ENCODE measurements around the gene KCNE2.
"Not testable (repeated sequence)": the region's sequence is repeated elsewhere in the genome, so short reads cannot be mapped to it uniquely, and the experiment has no call there.

Gene KCNE2

DNA sequence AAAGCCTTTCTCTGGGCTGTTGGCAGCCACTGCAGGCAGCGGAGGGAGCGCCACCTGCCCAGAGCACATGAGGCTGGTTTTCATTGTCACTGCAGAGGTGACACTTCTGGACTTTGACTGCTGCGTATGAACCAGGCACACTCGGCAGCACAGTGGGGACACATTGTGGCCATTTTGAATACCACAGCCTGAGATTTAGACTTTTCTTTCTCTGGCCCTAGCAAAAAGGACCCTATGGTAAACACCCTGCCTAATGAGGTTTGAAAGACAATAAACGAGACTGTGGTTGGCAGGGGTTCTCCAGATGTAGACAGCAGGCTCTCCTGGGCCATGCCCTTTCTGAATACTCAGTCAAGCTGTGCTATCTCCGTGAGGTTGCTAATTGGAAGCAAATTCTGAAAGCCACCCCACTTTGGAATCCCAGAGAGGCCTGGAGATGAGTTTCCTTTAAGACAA is 12.0 kb upstream of the KCNE2 start:
- DNase-seq (ENCODE audit: low read depth, low spot score), result no peak
- no peak overlapping the region for H3K27ac ChIP-seq

DNA sequence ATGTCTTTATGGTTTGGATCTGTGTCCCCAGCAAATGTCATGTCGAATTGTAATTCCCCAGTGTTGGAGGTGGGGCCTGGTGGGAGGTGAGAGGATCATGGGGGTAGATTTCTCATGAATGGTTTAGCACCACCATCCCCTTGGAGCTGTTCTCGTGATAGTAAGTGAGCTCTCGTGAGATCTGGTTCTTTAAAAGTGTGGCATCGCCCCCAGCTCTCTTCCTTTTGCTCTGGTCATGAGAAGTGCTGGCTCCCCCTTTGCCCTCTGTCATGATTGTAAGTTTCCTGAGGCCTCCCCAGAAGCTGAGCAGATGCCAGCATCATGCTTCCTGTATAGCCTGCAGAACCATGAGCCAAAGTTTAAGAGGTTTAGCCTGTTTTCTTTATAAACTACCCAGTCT is 11.2 kb upstream of the KCNE2 start:
- no peak for DNase-seq (ENCODE audit: low read depth, low spot score)
- H3K27ac ChIP-seq, result no peak overlapping the region

DNA sequence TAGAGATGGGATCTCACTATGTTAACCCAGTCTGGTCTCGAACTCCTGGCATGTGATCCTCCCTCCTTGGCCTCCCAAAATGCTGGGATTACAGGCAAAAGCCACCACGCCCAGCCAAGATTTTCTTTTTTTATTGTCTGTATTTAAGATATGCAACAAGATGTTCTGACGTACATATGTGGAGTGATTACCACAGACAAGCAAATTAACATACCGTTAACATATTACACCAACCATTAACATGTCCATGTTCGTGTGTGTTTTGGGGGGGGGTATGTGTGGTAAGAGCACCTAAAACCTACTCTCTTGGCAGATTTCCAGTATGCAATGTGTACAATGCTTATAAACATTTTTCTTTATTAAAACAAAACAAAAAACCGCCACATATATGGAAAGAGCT is 10.6 kb upstream of the KCNE2 start:
- no peak for DNase-seq (ENCODE audit: low read depth, low spot score)
- H3K27ac ChIP-seq, result no peak overlapping the region

DNA sequence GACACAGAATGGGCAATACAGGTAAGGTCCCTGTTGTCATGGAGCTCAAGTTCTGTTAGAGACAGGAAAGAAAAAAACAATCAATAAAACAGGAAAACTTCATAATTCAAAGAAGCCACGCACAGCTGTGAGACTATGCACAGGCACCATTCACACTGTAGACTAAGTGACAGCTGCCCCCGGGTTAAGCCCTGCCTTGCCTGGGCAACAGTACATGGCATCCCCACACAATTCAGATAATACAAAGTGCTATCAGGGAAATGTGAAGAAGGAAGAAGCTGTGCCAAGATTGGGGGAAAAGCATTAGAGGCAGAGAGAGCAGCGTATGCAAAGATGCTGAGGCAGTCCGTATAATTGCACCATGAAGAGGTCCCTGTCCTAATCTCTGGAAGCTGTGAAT is 9.0 kb upstream of the KCNE2 start:
- no peak for DNase-seq (ENCODE audit: low read depth, low spot score)
- no peak overlapping the region for H3K27ac ChIP-seq

DNA sequence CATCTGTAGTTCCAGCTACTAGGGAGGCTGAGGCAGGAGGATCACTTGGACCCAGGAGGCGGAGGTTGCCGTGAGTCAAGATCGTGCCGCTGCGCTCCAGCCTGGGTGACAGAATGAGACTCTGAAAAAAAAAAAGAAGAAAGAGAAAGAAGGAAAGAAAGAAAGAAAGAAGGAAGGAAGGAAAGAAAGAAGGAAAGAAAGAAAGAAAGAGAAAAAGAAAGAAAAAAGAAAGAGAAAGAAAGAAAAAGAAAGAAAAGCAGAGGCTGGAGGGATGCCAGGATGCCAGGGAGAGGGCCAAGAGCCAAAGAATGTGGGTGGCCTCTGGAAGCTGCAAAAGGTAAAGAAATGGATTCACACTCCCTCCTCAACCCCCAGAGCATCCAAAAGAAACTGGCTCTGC is 8.2 kb upstream of the KCNE2 start:
- no peak overlapping the region for H3K27ac ChIP-seq
- DNase-seq (ENCODE audit: low read depth, low spot score), result no peak

DNA sequence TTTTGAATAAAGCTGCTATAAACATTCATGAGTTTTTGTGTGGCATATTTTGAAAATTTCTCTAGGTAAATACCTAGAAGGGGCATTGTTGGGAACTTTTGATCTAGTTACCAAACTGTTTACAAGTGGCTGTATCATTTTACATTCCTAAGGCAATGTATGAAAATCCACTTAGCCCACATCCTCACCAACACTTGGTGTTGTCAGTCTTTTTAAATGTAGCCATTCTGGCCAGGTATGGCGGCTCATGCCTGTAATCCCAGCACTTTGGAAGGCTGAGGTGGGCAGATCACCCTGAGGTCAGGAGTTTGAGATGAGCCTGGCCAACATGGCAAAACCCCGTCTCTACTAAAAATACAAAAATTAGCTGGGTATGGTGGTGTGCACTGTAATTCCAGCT is 5.9 kb upstream of the KCNE2 start:
- H3K27ac ChIP-seq, result no peak overlapping the region
- no peak for DNase-seq (ENCODE audit: low read depth, low spot score)

DNA sequence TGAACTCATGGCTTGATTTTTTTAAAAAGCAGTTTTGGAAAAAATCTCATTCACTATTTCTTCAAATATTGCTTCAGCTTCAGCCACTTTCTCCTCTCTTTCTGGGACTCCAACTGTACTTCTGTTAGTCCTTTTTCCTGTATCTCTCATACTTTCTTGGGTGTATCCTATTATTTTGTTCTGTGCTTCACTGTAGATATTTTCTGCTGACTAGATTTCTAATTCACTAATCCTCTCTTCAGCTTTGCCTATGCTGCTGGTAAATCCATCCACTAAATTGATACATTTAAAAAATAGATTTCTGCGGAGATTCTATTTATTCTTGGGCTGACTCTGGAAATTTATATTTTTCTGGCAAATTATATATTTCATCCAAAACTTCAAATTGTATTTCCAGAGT is 4.9 kb upstream of the KCNE2 start:
- no peak for DNase-seq (ENCODE audit: low read depth, low spot score)
- no peak overlapping the region for H3K27ac ChIP-seq

DNA sequence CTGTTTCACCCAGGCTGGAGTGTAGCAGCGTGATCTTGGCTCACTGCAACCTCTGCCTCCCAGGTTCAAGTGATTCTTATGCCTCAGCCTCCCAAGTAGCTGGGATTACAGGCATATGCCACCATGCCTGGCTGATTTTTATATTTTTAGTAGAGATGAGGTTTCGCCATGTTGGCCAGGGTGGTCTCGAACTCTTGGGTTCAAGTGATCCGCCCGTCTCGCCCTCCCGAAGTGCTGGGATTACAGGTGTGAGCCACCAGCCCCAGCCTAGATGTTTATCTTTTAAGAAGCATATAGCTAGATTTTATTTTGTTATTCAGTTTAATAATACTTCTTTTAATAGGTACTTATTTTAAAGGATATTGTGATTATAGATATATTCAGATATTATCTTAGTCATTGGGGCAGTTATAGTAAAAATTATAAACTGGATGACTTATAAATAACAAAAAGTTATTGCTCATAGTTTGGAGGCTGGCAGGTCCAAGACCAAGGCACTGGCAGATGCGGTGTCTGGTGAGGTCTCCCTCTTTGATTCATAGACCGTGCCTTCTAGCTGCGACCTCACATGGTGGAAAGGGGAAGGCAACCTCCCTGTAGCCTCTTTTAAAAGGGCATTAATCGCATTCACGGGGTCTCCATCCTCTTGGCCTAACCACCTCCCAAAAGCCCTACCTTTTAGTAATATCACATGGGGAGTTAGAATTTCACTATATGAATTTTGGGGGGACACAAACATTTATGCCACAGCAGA is 3.1 kb upstream of the KCNE2 start:
- DNase-seq (ENCODE audit: low read depth, low spot score), result no peak
- H3K27ac ChIP-seq, result no peak overlapping the region

DNA sequence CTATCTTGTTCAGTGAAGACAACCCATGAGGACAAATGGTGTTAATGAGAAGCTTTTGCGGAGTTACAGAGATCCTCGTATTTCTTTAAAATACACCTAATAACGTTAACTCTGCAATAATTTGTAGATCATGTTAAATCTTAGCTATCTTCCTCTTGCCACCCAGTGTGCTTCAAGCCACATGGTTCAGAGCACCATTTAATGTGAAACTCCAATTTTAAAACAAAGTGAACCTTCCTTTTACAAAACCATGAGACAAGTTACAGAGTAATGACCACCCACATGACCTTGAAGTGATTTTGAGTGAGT is 1.7 kb upstream of the KCNE2 start:
- no peak overlapping the region for H3K27ac ChIP-seq
- no peak for DNase-seq (ENCODE audit: low read depth, low spot score)

DNA sequence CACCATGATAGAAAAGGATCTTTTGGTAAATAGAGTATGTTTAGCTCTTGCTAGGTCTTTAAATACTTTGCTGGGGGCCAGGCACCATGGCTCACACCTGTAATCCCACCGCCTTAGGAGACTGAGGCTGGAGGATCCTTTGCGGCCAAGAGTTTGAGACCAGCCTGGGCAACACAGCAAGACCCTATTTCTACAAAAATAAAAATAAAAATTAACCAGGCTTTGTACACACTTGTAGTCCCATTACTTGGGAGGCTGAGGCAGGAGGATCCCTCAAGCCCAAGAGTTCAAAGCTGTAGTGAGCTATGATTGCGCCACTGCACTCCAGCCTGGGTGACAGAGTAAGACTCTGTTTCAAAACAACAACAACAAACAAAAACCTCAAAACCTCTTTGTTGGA is 1.1 kb upstream of the KCNE2 start:
- no peak for DNase-seq (ENCODE audit: low read depth, low spot score)
- H3K27ac ChIP-seq, result no peak overlapping the region

DNA sequence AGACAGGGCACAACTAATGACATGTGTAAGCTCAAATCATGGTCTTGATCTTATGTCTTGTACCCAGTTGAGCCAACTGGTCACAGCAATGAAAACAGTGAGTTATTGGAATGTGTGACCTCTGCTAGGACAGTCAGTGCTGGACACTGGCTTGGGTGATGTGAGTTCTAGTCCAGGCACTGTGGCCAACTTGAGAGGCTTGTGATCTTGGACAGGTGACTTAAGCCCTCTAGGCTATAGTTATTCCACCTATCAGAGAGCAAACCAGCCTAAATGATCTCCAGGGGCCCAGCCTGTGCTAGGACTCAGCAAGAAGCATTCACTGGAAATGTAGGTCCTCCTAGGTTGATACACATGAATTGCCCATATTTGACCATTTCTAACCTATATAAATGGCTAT is 1.1 kb downstream of the KCNE2 start:
- DNase-seq (ENCODE audit: low read depth, low spot score), result no peak
- H3K27ac ChIP-seq, result no peak overlapping the region

DNA sequence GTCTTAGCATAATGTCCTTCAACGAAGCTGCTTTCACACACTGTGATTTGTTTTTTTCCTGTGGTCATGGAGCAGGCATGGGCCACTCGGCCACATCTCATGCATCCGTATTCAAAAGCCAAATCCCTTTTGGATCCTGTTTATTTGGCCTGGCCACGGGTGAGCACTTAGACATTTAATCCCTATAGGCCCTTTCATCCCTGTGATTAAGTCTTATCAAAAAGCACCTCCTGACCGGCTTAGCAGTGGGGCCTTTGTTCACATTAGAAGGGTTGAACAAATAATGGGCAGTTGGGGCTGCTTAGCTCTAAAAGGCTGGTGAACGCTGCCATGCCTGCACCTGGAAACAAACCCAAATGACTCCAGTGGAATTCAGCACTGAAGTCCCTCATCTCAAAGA is 2.0 kb downstream of the KCNE2 start:
- DNase-seq (ENCODE audit: low read depth, low spot score), result no peak

DNA sequence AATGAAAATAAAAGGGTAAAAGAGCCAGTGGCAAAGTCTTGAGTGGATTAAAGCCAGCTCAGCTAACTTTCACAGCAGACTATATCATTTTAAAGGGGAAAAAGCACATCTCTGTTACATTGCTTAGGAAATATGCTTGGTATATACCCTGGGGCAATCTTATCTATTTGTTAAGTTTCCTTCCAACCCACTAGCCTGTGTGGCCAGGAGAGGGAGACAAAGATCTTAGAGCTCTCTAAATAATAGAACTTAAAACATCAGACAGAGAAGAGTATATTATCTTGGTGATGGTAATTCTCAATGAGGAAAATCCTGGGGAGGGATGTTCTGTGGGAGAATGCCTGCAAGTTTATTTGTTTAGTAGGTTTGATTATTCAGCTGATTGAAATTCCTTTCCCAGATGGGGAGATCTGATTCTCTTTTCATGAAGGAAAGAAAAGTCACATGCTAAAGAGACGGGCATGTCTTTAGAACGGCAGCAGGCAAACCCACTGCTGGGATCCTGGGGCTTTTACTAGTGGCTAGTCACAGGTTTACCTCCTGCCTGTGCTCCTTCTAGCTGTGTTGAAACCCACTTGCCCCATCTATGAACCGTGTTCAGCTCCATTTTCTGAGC is 3.6 kb downstream of the KCNE2 start:
- peak; percentile 43 for DNase-seq (ENCODE audit: low read depth, low spot score)
- no peak overlapping the region for H3K27ac ChIP-seq

More for the DNA sequence above, 2.0 kb downstream of the KCNE2 start:
- H3K27ac ChIP-seq, result no peak overlapping the region

DNA sequence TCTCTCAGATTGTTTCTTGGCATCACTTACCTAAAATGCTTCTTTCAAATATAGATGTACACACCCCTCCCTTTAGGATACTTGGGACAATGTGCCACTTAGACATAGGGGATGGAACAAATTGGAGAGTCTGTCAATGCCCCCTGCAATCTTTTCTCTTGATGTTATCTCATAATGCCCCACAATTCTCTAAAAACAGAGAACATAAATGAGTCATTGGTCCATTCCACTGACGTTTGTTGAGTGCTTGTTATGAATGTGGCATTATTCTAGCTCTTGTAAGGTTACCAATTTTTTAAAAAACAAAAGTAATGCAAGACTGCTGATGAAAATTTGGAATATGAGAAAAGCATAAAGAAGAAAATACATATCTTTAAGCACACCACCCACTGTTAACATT is 5.9 kb downstream of the KCNE2 start:
- DNase-seq (ENCODE audit: low read depth, low spot score), result no peak
- H3K27ac ChIP-seq, result no peak overlapping the region

DNA sequence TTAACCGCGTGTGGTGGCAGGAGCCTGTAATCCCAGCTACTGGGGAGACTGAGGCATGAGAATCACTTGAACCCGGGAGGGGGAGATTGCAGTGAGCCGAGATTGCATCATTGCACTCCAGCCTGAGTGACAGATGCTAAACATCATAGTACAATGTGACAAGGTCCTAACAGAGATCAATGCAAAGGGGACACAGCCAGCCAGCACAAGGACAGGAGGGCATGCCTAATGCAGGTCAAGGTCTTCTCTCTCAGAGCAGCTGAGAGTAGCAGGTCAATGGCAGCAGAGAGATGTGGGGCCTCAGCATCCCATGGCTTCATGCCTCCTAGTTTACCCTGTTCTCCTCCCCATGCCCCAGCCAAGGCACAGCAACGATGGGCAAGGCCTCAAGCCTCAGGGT is 8.5 kb downstream of the KCNE2 start:
- no peak overlapping the region for H3K27ac ChIP-seq
- no peak for DNase-seq (ENCODE audit: low read depth, low spot score)

DNA sequence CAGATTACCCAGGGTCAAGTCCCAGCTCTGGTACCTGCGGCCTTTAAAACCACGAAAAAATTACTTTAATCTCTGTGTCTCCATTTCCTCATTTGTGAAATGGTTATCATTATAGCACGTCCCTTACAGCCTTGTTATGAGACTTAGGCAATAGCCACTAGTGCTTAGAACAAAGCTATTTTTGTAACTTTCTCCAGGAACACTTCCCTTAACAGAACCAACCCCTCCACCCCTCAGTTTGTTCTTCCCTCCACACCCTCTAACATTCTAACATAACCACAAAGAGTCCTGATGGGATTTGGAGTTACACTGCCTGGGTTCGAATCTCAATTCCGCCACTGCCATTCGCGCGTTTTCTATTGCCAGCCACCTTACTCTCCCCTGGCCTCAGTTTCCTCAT is 10.7 kb downstream of the KCNE2 start:
- DNase-seq (ENCODE audit: low read depth, low spot score); H3K27ac ChIP-seq: not testable (repeated sequence)

DNA sequence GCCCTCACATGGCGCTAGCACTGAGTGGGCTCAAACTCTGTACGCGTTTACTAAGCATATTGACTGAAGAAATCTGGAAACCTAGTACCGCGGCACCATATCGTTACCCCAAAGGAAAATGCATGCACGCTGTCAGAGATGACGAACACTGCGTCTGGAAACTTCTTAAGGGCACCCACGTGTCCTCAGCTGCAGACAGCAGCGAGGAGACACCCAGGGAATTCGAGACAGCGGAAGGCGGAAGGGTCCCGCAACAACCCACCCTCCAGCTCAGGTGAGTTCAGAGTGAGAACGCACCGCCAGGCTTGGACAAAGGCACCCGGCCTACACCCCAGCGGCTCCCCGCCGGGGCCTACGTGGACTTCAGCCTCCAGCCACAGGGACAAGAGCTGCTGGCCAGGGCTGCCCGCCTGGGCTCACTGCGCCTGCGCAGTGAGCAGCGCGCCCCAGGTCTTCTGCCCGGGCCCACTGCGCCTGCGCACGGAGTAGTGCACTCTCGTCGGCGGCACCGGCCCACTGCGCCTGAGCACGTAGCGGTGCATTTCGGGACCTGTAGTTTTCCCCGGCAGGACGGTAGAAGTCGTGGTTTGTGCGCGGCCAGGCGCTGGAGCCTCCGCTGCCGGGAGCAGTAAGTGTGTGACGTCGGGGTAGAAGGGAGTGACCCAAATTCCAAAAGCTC is 11.3 kb downstream of the KCNE2 start, which contains the start of gene SMIM11:
SMIM11 (plus strand) TSS at position 568 of the 679 bp plus-strand sequence. CDS start 3,998 bp downstream, outside the sequence.
- DNase-seq (ENCODE audit: low read depth, low spot score); H3K27ac ChIP-seq: not testable (repeated sequence)

DNA sequence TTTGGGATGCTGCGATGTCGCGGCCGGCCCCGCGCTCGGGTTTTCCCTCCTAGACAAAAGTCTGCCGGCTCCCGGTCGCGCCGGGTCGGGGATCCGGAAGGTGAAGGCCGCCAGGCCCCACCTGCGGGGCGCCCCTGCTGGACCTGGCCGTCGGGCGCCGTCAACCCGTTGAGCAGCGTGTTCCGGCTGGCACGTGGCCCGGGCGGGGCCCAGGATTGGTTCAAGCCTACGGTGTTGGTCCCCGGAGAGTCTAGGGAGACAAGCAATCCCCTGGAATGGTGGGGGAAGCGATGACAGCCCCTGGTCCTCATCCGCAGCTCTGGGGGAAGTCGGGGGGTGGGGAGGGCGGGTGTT is 11.8 kb downstream of the KCNE2 start:
- H3K27ac ChIP-seq; DNase-seq (ENCODE audit: low read depth, low spot score): not testable (repeated sequence)

DNA sequence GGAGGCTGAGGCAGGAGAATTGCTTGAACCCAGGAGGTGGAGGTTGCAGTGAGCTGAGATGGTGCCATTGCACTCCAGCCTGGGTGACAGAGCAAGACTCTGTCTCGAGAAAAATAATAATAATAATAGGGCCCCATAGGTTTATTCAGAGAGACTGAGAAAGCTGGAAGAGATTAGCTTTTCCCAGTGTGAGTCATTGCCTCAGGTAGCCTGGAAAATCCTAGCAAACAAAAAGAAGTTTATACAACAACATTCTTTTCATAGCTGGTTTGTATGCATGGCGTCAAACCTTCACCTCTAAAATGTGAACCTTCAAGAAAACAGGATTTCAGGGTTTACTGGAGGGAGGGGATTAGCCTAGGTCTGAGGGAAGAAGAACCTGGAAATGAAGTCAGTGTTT is 19.3 kb downstream of the KCNE2 start:
- not testable (repeated sequence) for DNase-seq (ENCODE audit: low read depth, low spot score); H3K27ac ChIP-seq

DNA sequence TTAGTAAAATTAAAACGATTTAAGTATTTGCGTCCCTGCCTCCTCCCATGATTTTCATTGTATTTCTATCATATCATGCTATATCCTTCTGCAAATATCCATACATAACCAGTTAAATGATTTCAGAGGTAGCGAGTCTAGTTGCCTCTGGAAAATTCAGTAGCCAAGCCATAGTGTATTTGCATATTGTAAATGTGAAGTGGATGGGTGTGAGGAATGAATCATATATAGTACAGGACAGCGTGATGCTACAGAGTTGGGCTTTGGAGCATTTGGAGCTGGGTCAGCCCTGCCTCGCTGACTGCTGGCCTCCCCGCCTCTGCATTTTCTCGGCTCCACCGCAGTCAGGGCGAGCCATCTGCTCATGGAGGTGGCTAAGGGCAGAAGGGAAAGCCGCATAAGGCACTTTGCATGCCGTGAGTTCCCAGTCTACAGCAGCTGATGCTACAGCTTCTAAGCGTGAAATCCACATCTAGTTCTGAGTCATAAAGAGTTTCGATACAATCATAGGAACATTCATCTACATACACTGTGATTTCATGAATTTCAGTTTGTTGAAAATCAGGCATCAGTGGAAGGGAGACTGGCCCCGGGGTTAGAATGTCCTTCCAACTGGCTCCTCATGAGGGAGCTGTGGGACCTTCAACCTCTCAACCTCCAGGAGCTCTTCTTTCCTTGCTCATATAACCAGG is 20.1 kb downstream of the KCNE2 start:
- not testable (repeated sequence) for DNase-seq (ENCODE audit: low read depth, low spot score); H3K27ac ChIP-seq

DNA sequence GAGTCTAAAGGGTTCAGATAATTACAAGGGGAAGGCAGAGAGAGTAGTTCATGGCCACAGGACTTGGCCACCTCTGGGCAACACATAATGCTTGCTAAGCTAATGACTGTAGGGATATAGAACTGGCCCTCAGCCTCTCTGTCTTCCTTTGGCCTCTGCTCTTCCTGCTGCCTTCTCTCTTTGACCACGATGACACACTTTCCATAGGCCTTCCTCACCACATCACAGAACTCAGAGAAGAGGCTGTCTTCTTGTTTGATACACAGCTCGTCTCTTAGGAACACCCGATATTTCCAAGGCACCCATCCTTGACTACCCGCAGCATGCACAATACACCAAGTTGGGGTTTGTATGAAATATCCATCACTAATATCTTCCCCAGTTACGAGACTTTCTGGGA is 36.7 kb downstream of the KCNE2 start:
- H3K27ac ChIP-seq; DNase-seq (ENCODE audit: low read depth, low spot score): not testable (repeated sequence)
